GM21825 (cell line): Measurements from ENCODE around the gene PPP1R1C.
"Not testable (repeated sequence)": the region's sequence is repeated elsewhere in the genome, so short reads cannot be mapped to it uniquely, and the experiment has no call there.

Source experiments
- ATAC-seq: cut with Tn5 transposase; IDR thresholded peaks from one replicate; pipeline ENCODE4 v1.9.1; 2021; ENCODE audit warnings: mild to moderate bottlenecking, moderate library complexity; ENCODE audit not compliant: unreplicated experiment

The PPP1R1C gene

GRCh38 chr2:182006595-182007341 is 21.1 kb downstream of the PPP1R1C start:
- no peak for ATAC-seq

GRCh38 chr2:182014284-182014683 is 28.6 kb downstream of the PPP1R1C start:
- ATAC-seq = no peak

GRCh38 chr2:182015334-182016109 is 29.9 kb downstream of the PPP1R1C start:
- ATAC-seq = no peak

GRCh38 chr2:182018218-182018617 is 32.6 kb downstream of the PPP1R1C start:
- ATAC-seq = no peak

GRCh38 chr2:182019731-182020130 is 34.1 kb downstream of the PPP1R1C start:
- ATAC-seq = no peak

DNA sequence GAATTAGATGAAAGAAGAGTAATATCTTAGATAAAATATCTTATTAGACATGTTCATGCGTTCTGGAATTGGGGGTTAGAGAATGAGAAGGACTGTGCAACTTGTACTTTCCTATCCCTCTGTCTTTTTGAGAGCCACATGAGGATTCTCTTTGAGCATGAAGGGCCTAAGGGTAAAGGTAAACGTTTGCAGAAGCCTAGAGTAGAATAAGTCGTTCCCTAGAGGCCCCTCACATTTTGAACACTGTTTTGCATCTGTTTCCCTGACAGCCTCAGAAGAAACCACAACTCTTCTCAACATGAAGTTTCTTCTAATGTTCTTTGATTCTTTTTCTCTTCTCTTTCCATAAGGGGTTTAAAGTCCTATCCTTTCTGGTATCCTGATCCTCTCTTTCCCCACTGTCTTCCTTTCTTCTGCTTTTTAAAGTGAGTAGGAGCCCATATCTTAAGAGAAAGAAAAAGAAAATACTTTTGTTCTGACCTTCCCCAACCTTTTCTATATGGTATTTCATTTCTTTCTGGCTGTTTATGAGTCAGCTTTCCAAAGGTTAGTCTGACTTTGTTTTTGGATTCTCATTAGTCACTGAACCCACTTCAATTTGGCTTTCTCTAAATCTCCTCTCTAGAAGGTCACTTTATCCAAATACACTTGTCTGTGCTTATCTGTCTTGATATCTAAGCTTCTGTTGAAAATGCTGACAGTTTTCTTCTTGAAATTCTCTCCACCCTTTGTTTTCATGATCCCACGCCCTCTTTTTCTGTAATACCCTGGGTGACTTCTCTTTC is 34.8 kb downstream of the PPP1R1C start:
- no peak for ATAC-seq

GRCh38 chr2:182023235-182023634 is 37.6 kb downstream of the PPP1R1C start:
- no peak for ATAC-seq

DNA sequence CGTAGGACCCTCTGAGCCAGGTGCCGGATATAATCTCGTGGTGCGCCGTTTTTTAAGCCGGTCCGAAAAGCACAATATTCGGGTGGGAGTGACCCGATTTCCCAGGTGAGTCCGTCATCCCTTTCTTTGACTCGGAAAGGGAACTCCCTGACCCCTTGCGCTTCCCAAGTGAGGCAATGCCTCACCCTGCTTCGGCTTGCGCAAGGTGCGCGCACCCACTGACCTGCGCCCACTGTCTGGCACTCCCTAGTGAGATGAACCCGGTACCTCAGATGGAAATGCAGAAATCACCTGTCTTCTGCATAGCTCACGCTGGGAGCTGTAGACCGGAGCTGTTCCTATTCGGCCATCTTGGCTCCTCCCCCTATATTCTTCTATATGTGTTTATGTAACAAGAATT is 45.2 kb downstream of the PPP1R1C start:
- ATAC-seq = not testable (repeated sequence)

- ATAC-seq = no peak
Observed at GRCh38 chr2:182031956-182032355, 46.3 kb downstream of the PPP1R1C start.

DNA sequence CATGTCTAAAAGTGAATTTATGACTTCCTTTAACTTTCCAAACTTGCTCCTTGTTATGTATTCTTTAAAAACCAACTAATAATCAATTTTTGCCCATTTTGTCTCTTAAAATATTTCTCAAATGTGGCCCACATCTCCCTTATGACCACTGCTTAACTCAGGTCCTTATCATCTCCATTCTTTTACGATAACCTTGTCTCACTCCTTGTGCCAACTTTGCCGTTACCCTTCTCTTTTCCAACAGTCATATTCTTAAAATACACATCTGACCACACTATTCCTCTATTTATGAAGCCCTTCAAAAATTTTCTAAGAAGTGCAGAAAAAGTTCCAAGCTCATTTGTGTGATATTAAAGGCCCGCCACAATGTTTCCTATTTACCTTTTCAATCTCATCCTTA is 47.8 kb downstream of the PPP1R1C start:
- ATAC-seq = no peak

- no peak for ATAC-seq
Observed at GRCh38 chr2:182038576-182038975, 52.9 kb downstream of the PPP1R1C start.

- ATAC-seq = no peak
Observed at GRCh38 chr2:182043021-182043420, 57.4 kb downstream of the PPP1R1C start.

GRCh38 chr2:182043861-182044260 is 58.2 kb downstream of the PPP1R1C start:
- ATAC-seq = no peak

DNA sequence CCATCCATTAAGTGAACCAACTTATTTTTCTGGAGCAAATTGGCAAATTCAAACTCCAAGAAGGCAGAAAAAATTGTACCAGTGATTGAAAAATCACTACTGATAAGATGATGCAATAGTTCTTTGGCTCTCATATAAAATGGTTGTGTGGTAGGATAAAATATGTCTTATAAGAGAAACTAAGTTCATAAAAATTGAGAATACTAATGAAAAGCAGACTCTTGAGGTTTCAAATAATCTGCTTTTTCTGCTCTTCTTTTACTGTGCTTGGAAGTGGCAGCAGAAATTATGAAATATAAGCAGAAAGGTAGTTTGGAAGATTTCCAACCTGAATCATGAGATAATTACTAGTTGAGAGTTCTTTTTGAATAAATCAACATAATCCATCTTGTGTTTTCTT is 61.9 kb downstream of the PPP1R1C start:
- ATAC-seq = no peak

DNA sequence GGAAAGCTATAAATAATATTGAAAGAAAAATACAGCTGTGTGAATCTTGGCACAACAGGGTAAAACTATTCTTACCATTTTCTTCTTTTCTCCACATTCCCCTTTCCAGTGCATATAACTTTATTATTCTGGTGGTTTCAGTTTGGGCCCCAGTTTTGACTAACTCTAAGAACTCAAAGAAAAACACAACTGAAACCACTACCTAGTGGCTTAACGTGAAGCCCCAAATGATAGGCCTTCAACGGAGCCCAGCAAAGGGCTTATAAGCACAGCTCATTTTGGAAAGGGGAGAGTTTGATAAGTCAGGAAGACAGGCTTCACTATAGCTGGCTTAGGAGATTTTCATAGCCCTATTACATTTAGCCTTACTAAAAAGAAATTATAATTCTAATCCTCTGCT is 62.4 kb downstream of the PPP1R1C start:
- ATAC-seq = no peak

GRCh38 chr2:182048621-182049020 is 63.0 kb downstream of the PPP1R1C start:
- no peak for ATAC-seq

DNA sequence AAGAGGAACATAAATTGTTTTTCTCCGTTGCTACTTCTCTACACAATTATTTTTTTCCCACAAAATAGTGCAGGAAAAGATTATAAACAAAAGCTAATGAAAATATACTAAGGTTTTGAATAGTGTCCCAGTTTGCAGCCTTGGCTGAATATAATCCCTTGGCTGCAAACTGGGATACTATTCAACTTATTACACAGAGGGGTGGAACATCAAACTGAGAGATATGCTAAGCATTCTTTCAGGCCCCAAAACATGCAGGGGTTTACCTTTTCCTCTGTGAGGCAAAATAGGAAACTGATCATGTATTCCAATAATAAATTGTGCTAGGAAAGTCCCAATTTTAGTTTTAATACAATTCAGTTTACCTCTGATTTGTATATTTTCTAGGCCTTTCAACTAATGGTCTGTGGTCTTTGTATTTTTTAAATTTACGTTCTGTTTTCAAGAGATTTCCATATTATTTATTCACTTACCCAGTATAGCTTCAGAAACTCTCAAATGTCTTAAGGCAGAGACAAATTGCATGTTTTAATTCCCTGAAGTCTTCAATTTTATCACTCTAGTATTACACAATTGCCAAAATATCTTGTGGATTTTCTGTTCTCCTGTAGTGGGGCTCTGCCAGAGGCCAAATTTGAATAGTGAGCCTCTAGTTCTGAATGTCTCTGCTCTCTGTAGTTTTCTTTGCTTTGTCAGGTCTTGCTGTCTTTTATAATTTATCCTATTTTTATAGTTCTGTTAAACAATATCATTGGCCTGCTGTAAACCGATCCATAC is 63.9 kb downstream of the PPP1R1C start:
- no peak for ATAC-seq

GRCh38 chr2:182050333-182051135 is 64.9 kb downstream of the PPP1R1C start:
- ATAC-seq = no peak

DNA sequence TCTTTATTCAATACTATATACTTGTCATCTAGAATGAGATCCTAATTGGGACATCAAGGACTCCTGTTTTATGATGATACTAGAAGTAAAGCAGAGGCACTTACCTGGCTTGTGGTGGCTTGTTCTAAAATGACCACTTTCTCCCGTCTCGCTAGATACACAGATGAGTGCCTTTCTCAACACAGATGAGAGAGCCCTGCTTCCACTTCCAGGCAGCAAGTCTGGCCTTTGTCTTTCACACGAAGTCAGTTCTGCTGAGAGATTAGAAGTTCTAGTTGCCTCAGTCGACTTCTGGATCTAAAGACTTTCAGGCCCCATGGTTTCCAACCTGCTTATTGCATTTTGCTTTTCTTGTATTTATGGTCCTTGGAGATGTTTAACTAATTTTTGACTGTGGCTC is 70.3 kb downstream of the PPP1R1C start:
- ATAC-seq = no peak

GRCh38 chr2:182057002-182057401 is 71.3 kb downstream of the PPP1R1C start:
- ATAC-seq = no peak
